ENCODE data around the gene VEZF1.
A peak's percentile ranks its signal among the peaks of the same experiment; 100 is the strongest.

VEZF1 gene, protein sequence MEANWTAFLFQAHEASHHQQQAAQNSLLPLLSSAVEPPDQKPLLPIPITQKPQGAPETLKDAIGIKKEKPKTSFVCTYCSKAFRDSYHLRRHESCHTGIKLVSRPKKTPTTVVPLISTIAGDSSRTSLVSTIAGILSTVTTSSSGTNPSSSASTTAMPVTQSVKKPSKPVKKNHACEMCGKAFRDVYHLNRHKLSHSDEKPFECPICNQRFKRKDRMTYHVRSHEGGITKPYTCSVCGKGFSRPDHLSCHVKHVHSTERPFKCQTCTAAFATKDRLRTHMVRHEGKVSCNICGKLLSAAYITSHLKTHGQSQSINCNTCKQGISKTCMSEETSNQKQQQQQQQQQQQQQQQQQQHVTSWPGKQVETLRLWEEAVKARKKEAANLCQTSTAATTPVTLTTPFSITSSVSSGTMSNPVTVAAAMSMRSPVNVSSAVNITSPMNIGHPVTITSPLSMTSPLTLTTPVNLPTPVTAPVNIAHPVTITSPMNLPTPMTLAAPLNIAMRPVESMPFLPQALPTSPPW

DNA sequence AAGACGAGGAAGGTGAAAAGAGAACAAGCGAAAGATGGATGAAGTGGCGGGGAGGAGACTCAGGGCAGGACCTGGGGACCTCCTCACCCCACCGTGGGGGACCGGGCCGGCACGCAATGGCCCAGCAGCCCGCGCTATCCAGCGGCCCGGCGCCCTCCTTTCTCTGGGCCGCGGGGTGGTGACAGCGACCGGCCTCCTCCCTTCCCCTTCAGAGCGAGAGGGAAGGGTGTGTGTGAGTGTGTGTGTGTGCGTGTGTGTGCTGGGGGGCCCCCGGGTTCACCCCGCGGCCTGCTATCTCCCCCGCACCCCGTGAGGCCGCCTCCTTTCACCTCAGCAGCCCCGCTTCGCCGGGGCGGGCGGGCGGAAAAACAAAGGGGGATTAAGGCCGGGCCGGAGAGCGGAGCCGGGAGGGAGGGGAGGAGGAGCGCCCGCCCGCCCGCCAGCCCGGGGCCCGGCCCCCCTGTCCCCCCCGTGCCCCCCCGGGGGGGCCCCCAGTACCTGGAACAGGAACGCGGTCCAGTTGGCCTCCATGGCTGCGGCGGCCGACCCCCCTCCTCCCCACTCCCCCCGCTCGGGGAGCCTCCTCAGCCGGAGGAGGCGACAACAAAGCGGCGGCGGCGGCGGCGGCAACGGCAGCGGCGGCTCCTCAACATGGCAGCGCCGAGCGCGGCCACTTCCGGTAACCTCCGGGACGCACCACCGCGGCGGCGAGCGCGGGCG is at the start of gene VEZF1:
Gene VEZF1, minus strand, starts transcription at position 674 of the 720 bp plus-strand sequence. Its CDS starts 143 bp downstream, at position 531.
- Histone ChIP-seq H3K36me3 (peaks cover 36% of the 10 kb centered on the region), H3K27me3 (ENCODE audit: insufficient read depth, low read depth, severe bottlenecking) (no peaks in the 10 kb centered on the region), H3K4me3 (ENCODE audit: low read depth, low read length) (peak within 1 kb of the TSS; percentile 85), H3K27ac (peak within 1 kb of the TSS; percentile 98), H3K9me3 (ENCODE audit: severe bottlenecking) (no peaks in the 10 kb centered on the region)
- DNase-seq: peak; percentile 93
- TF ChIP-seq, protein P1, sequence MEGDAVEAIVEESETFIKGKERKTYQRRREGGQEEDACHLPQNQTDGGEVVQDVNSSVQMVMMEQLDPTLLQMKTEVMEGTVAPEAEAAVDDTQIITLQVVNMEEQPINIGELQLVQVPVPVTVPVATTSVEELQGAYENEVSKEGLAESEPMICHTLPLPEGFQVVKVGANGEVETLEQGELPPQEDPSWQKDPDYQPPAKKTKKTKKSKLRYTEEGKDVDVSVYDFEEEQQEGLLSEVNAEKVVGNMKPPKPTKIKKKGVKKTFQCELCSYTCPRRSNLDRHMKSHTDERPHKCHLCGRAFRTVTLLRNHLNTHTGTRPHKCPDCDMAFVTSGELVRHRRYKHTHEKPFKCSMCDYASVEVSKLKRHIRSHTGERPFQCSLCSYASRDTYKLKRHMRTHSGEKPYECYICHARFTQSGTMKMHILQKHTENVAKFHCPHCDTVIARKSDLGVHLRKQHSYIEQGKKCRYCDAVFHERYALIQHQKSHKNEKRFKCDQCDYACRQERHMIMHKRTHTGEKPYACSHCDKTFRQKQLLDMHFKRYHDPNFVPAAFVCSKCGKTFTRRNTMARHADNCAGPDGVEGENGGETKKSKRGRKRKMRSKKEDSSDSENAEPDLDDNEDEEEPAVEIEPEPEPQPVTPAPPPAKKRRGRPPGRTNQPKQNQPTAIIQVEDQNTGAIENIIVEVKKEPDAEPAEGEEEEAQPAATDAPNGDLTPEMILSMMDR (IDR thresholded peaks at IDR 0.05; ENCODE audit: low read depth, low read length): no peak

DNA sequence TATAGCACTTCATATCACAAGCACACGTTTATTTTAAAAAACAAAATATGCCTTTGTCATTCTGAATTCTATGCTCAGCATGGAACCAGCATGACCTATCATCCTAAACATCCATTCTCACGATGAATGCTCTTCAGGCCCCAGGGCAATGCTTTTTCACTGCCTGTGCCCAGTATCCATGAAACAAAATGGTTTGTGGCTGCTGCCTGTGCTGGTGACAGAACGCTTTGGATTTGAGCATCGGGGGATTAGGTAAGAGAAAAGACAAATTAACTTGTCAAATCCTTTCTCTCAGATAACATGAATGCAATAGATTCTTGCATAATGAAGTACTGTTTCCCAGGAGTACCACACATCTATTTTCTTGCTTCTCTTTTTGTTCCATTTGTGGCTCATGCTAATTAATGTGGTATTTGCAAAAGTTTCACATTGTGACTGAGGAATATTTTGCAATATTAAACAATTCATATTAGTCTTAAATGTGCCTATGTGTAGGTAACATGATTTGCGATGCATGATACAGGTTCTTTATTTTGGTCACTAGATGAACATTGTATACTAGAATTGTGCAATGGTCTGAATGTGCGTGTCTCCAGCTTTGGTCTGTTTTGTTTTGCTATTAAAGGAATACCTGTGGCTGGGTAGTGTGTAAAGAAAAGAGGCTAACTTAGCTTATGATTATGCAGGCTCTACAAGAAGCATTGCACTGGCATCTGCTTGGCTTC is 44.8 kb upstream of the VEZF1 start:
- no peak overlapping the region for H3K27ac ChIP-seq
- no peak overlapping the region for H3K4me3 ChIP-seq (ENCODE audit: low read depth, low read length)
- TF ChIP-seq, protein P1 (IDR thresholded peaks at IDR 0.05; ENCODE audit: low read depth, low read length): no peak
- DNase-seq: no peak
- H3K27me3 ChIP-seq (ENCODE audit: insufficient read depth, low read depth, severe bottlenecking): no peaks in the 10 kb centered on the region
- peaks cover 11% of the 10 kb centered on the region for H3K9me3 ChIP-seq (ENCODE audit: severe bottlenecking)
- no peaks in the 10 kb centered on the region for H3K36me3 ChIP-seq

DNA sequence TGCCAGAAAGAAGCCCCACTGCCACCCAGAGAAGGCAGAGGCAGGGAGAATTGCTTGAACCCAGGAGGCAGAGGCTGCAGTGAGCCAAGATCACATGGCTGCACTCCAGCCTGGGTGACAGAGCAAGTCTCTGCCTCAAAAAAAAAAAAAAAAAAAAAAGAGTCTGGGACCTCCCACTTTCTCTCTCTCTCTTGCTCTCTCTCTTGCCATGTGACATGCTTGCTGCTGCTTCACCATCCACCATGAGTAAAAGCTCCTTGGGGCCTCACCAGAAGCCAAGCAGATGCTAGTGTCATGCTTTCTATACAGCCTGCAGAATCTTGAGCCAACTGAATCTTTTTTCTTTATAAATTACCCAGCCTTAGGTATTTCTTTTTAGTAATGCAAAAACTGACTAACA is 40.5 kb upstream of the VEZF1 start:
- TF ChIP-seq, protein P1 (IDR thresholded peaks at IDR 0.05; ENCODE audit: low read depth, low read length): no peak
- Histone ChIP-seq H3K9me3 (ENCODE audit: severe bottlenecking) (peaks cover 16% of the 10 kb centered on the region), H3K27me3 (ENCODE audit: insufficient read depth, low read depth, severe bottlenecking) (no peaks in the 10 kb centered on the region), H3K27ac (no peak overlapping the region), H3K36me3 (no peaks in the 10 kb centered on the region), H3K4me3 (ENCODE audit: low read depth, low read length) (no peak overlapping the region)
- no peak for DNase-seq

DNA sequence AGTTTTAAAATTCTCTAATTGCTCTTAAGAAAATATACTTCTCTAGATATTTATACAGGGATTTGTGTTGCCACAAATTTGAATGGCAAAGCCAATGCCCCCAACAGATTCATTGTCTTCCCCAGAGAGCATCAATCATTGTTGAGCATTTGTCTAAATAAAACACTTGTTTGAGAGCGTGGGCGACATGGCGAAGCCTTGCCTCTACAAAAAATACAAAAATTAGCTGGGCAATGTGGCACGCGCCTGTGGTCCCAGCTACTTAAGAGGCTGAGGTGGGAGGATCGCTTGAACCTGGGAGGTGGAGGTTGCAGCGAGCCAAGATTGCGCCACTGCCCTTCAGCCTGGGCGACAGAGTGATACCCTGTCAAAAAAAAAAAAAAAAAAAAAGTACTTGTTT is 32.3 kb upstream of the VEZF1 start:
- H3K27me3 ChIP-seq (ENCODE audit: insufficient read depth, low read depth, severe bottlenecking): no peaks in the 10 kb centered on the region
- no peak overlapping the region for H3K4me3 ChIP-seq (ENCODE audit: low read depth, low read length)
- no peak overlapping the region for H3K27ac ChIP-seq
- TF ChIP-seq, protein P1 (IDR thresholded peaks at IDR 0.05; ENCODE audit: low read depth, low read length): no peak
- no peak for DNase-seq
- no peaks in the 10 kb centered on the region for H3K36me3 ChIP-seq
- H3K9me3 ChIP-seq (ENCODE audit: severe bottlenecking): no peaks in the 10 kb centered on the region

DNA sequence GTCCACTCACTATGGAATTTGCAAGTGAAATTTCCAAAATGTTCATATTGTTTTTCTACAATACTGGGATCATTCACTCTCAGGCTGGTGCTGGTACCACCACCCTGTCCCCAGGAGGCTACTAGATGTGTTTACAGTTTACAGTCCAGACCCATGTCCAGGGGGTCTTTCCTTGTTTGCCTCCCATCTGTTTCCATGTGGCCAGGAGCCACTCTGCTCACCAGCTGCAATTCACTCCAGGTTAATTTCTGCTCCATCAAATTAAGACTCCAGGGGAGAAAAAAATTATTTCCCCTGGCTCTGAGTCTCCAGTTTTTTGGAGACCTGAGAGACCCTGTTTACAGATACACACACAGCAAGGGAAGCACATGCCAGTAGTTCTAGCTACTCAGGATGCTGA is 31.5 kb upstream of the VEZF1 start:
- no peak overlapping the region for H3K4me3 ChIP-seq (ENCODE audit: low read depth, low read length)
- no peaks in the 10 kb centered on the region for H3K36me3 ChIP-seq
- TF ChIP-seq, protein P1 (IDR thresholded peaks at IDR 0.05; ENCODE audit: low read depth, low read length): no peak
- no peak for DNase-seq
- H3K9me3 ChIP-seq (ENCODE audit: severe bottlenecking): no peaks in the 10 kb centered on the region
- H3K27me3 ChIP-seq (ENCODE audit: insufficient read depth, low read depth, severe bottlenecking): no peaks in the 10 kb centered on the region
- H3K27ac ChIP-seq: no peak overlapping the region
